Osteocyte (in vitro differentiated cells): ENCODE measurements around the gene HIVEP3. TPM values are rescaled to one million over a fixed set of nuclear protein-coding genes. Genes with fewer than 3 reads are reported as not detected.

ENCODE experiments used
- DNase-seq: peaks from one replicate; pipeline ENCODE4 v3.0.0; 2021; ENCODE audit warnings: mixed read lengths; ENCODE audit not compliant: unreplicated experiment; ENCODE audit errors: extremely low spot score
- H3K27ac Mint-ChIP-seq: one replicate; pipeline ENCODE4 v1.8.0; 2021; ENCODE audit warnings: mild to moderate bottlenecking, mixed read lengths; ENCODE audit not compliant: unreplicated experiment
- H3K27me3 Mint-ChIP-seq: one replicate; pipeline ENCODE4 v1.8.0; 2021; ENCODE audit warnings: mixed read lengths; ENCODE audit not compliant: unreplicated experiment
- H3K36me3 Mint-ChIP-seq: one replicate; pipeline ENCODE4 v1.8.0; 2021; ENCODE audit warnings: mixed read lengths; ENCODE audit not compliant: unreplicated experiment
- H3K4me1 Mint-ChIP-seq: one replicate; pipeline ENCODE4 v1.8.0; 2021; ENCODE audit warnings: mixed read lengths; ENCODE audit not compliant: unreplicated experiment
- H3K4me3 Mint-ChIP-seq: one replicate; pipeline ENCODE4 v1.8.0; 2021; ENCODE audit warnings: mild to moderate bottlenecking, moderate library complexity, mixed read lengths; ENCODE audit not compliant: unreplicated experiment
- H3K9me3 Mint-ChIP-seq: one replicate; pipeline ENCODE4 v1.8.0; 2021; ENCODE audit warnings: mixed read lengths; ENCODE audit not compliant: unreplicated experiment
- CTCF ChIP-seq: fragments of 200-600 bp; sonication (generic); IDR thresholded peaks from 2 replicates; pipeline ENCODE4 v1.5.0; 2021; ENCODE audit warnings: antibody characterized with exemption, mild to moderate bottlenecking, moderate library complexity
- total RNA-seq: library from RNA; stranded (reverse); gene quantifications from 2 replicates; pipeline ENCODE4 v1.2.1, GENCODE V29; 2021

HIVEP3 gene
- total RNA-seq, 1 donor from 2014 or later = 0.97 TPM

GRCh38 chr1:41773842-41774241, 144.9 kb downstream of the HIVEP3 start:
- no peaks in the 10 kb centered on the region for H3K36me3 Mint-ChIP-seq
- H3K27me3 Mint-ChIP-seq = no peaks in the 10 kb centered on the region
- no peak overlapping the region for H3K4me3 Mint-ChIP-seq
- no peak for DNase-seq
- TF ChIP-seq CTCF = no peak
- H3K4me1 Mint-ChIP-seq = peaks cover 12% of the 10 kb centered on the region
- H3K9me3 Mint-ChIP-seq = no peaks in the 10 kb centered on the region
- no peak overlapping the region for H3K27ac Mint-ChIP-seq

GRCh38 chr1:41773144-41773591, 145.6 kb downstream of the HIVEP3 start:
- no peak overlapping the region for H3K27ac Mint-ChIP-seq
- no peak overlapping the region for H3K4me3 Mint-ChIP-seq
- H3K36me3 Mint-ChIP-seq = no peaks in the 10 kb centered on the region
- peaks cover 12% of the 10 kb centered on the region for H3K4me1 Mint-ChIP-seq
- H3K9me3 Mint-ChIP-seq = no peaks in the 10 kb centered on the region
- DNase-seq = no peak
- H3K27me3 Mint-ChIP-seq = no peaks in the 10 kb centered on the region
- no peak for TF ChIP-seq CTCF

- Mint-ChIP-seq H3K4me1 (peaks cover 12% of the 10 kb centered on the region), H3K4me3 (no peak overlapping the region), H3K27ac (no peak overlapping the region), H3K27me3 (peaks cover 17% of the 10 kb centered on the region), H3K36me3 (no peaks in the 10 kb centered on the region), H3K9me3 (no peaks in the 10 kb centered on the region)
- TF ChIP-seq CTCF = no peak
- DNase-seq = no peak
Measured at GRCh38 chr1:41769068-41769467, 149.7 kb downstream of the HIVEP3 start.

GRCh38 chr1:41768583-41768982, 150.1 kb downstream of the HIVEP3 start:
- Mint-ChIP-seq H3K36me3 (no peaks in the 10 kb centered on the region), H3K4me1 (peaks cover 12% of the 10 kb centered on the region), H3K27ac (no peak overlapping the region), H3K4me3 (no peak overlapping the region), H3K9me3 (no peaks in the 10 kb centered on the region), H3K27me3 (peaks cover 22% of the 10 kb centered on the region)
- no peak for DNase-seq
- TF ChIP-seq CTCF = no peak

GRCh38 chr1:41767534-41768525, 150.9 kb downstream of the HIVEP3 start:
- H3K36me3 Mint-ChIP-seq = no peaks in the 10 kb centered on the region
- TF ChIP-seq CTCF = no peak
- H3K4me3 Mint-ChIP-seq = no peak overlapping the region
- no peak for DNase-seq
- H3K4me1 Mint-ChIP-seq = peaks cover 12% of the 10 kb centered on the region
- H3K27ac Mint-ChIP-seq = no peak overlapping the region
- no peaks in the 10 kb centered on the region for H3K9me3 Mint-ChIP-seq
- peaks cover 28% of the 10 kb centered on the region for H3K27me3 Mint-ChIP-seq
